OCI-LY7 (cell line): Measurements from ENCODE around the gene NEURL3. TPM values are rescaled to one million over a fixed set of nuclear protein-coding genes. Genes with fewer than 3 reads are reported as not detected.

ENCODE experiments used
- BruUV-seq: library from RNA; stranded (reverse); fragments of 400-500 nt; replicated peaks from 2 replicates; lab custom pipeline; 2021; lab: Mats Ljungman, UMichigan
- CTCF ChIA-PET: fragments of 300-600 bp; sonication (Branson Sonifier 250); formaldehyde crosslinking; loops from one replicate; lab custom pipeline; 2022; ENCODE audit warnings: antibody characterized with exemption; ENCODE audit not compliant: unreplicated experiment; lab: Charles Lee
- POLR2A ChIA-PET: fragments of 300-600 bp; sonication (Branson Sonifier 250); formaldehyde crosslinking; loops from one replicate; lab custom pipeline; 2022; ENCODE audit warnings: antibody characterized with exemption; lab: Charles Lee
- DNase-seq: peaks from one replicate; pipeline ENCODE4 v3.0.0-alpha.2; 2015; ENCODE audit warnings: low spot score
- H2AFZ ChIP-seq: fragments of 200-600 bp; sonication (generic), shearing (Covaris generic); 2 replicates; pipeline ENCODE4 v1.6.1; 2014; ENCODE audit warnings: mild to moderate bottlenecking, antibody characterized with exemption, low read length, moderate library complexity
- H3K27ac ChIP-seq: fragments of 200-600 bp; sonication (generic); 2 replicates; pipeline ENCODE4 v1.5.1; 2014; ENCODE audit warnings: mixed run types, low read depth, mild to moderate bottlenecking, moderate library complexity, low read length, inconsistent platforms; ENCODE audit not compliant: poor library complexity, severe bottlenecking
- H3K36me3 ChIP-seq: fragments of 200-600 bp; sonication (generic); 2 replicates; pipeline ENCODE4 v1.6.1; 2014; ENCODE audit warnings: mild to moderate bottlenecking, antibody characterized with exemption, low read length, moderate library complexity, mixed read lengths; ENCODE audit not compliant: insufficient read depth
- H3K4me1 ChIP-seq: fragments of 200-600 bp; sonication (generic); 2 replicates; pipeline ENCODE4 v1.5.1; 2014; ENCODE audit warnings: mild to moderate bottlenecking, low read length; ENCODE audit not compliant: insufficient read depth, poor library complexity, severe bottlenecking
- H3K4me2 ChIP-seq: fragments of 200-600 bp; sonication (generic); 2 replicates; pipeline ENCODE4 v1.6.1; 2014; ENCODE audit warnings: mild to moderate bottlenecking, low read length
- H3K4me3 ChIP-seq: fragments of 200-600 bp; sonication (generic); 2 replicates; pipeline ENCODE4 v1.5.1; 2014; ENCODE audit warnings: mild to moderate bottlenecking, low read depth, low read length; ENCODE audit not compliant: poor library complexity, severe bottlenecking
- H3K79me2 ChIP-seq: fragments of 200-600 bp; sonication (generic); 2 replicates; pipeline ENCODE4 v1.6.1; 2016; ENCODE audit warnings: low read depth, mild to moderate bottlenecking, low read length, moderate library complexity, mixed read lengths; ENCODE audit not compliant: insufficient read depth
- H3K9me2 ChIP-seq: fragments of 200-600 bp; sonication (generic); 2 replicates; pipeline ENCODE4 v1.6.1; 2016; ENCODE audit warnings: mild to moderate bottlenecking, low read length, mixed read lengths; ENCODE audit not compliant: insufficient read depth
- H3K9me3 ChIP-seq: fragments of 200-600 bp; sonication (generic); 2 replicates; pipeline ENCODE4 v1.6.1; 2014; ENCODE audit warnings: mild to moderate bottlenecking, mixed run types, low read length, mixed read lengths
- H4K20me1 ChIP-seq: fragments of 200-600 bp; sonication (generic); 2 replicates; pipeline ENCODE4 v1.6.1; 2014; ENCODE audit warnings: mild to moderate bottlenecking, antibody characterized with exemption, low read length, moderate library complexity, mixed read lengths; ENCODE audit not compliant: insufficient read depth
- EZH2phosphoT487 ChIP-seq: fragments of 200-600 bp; sonication (generic); IDR thresholded peaks from 2 replicates; pipeline ENCODE4 v1.6.1; 2018; ENCODE audit warnings: low read depth, borderline replicate concordance, mild to moderate bottlenecking, mixed run types, antibody characterized with exemption, low read length, moderate library complexity, mixed read lengths
- intact Hi-C: fragments of 100-400 bp; cut with micrococcal nuclease; formaldehyde crosslinking; loops from one replicate; pipeline ENCODE4 v1.10.0; 2022; ENCODE audit not compliant: unreplicated experiment
- total RNA-seq, 2 experiments: library from RNA; depleted of rRNA in 1 of 2; stranded (reverse); fragments of >200 nt in 1 of 2; shearing (Covaris generic) in 1 of 2; gene quantifications; 2 replicates each; pipeline ENCODE4 v1.2.3, GENCODE V29; 2014 to 2022
- TF ChIP-seq, protein P1 (sequence below): fragments of 200-600 bp; sonication (generic); conservative IDR thresholded peaks from 2 replicates; pipeline ENCODE4 v1.5.1; 2014; ENCODE audit warnings: mild to moderate bottlenecking, antibody characterized with exemption, low read length, moderate library complexity, mixed read lengths

Gene NEURL3
- total RNA-seq, 2 experiments from 2014 or later, result not detected

DNA sequence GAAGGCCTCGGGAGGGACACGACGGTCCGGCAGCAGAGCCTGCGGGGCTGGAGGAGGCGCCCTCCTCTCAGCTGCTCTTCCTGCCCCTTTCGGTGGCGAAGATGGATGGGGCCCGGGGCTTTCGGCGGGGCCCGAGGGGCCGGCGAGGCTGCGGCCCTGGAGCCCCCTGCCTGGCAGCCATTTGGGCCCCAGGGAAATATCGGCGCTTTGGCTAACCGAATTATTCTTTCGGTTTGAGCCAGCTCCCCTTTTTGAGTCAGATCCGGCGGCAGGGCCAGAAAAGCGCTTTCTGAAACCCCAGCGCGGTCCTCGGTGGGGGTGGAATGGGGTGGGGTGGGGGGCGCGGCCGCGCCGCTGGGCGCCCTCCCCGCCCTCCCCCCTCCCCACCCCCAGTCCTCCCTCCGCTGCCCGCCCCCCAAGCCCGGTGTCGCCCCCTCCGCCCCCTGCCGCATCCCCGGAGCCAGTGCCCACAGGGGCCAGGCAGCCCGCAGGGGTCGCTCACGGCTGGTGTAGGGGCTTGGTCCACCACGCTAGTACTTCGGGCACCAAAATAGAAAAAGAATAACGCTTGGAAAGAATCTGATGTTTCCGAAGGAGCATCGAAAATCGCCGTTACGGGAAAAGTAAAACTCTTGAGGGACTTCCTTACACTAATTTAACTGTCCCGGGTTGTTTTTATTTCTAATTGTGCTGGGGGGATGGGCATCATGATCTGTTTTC, 22.3 kb upstream of the NEURL3 start:
- H3K79me2 ChIP-seq, result no peaks in the 10 kb centered on the region
- no peaks in the 10 kb centered on the region for H3K9me3 ChIP-seq
- no peak overlapping the region for H3K4me3 ChIP-seq
- no peak for TF ChIP-seq EZH2phosphoT487
- TF ChIP-seq, protein P1, sequence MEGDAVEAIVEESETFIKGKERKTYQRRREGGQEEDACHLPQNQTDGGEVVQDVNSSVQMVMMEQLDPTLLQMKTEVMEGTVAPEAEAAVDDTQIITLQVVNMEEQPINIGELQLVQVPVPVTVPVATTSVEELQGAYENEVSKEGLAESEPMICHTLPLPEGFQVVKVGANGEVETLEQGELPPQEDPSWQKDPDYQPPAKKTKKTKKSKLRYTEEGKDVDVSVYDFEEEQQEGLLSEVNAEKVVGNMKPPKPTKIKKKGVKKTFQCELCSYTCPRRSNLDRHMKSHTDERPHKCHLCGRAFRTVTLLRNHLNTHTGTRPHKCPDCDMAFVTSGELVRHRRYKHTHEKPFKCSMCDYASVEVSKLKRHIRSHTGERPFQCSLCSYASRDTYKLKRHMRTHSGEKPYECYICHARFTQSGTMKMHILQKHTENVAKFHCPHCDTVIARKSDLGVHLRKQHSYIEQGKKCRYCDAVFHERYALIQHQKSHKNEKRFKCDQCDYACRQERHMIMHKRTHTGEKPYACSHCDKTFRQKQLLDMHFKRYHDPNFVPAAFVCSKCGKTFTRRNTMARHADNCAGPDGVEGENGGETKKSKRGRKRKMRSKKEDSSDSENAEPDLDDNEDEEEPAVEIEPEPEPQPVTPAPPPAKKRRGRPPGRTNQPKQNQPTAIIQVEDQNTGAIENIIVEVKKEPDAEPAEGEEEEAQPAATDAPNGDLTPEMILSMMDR, result no peak
- no peak overlapping the region for H2AFZ ChIP-seq
- POLR2A ChIA-PET, result no interaction called here
- no peak for DNase-seq
- no peaks in the 10 kb centered on the region for H3K9me2 ChIP-seq
- CTCF ChIA-PET, result no interaction called here
- H3K27ac ChIP-seq, result no peak overlapping the region
- H3K4me2 ChIP-seq, result no peak overlapping the region; the same call in 1 of the 2 replicates
- intact Hi-C loops, result no loop called here
- H3K36me3 ChIP-seq, result no peaks in the 10 kb centered on the region
- BruUV-seq, result no TSS peak
- peaks cover 5% of the 10 kb centered on the region for H3K4me1 ChIP-seq
- no peaks in the 10 kb centered on the region for H4K20me1 ChIP-seq

- H3K9me2 ChIP-seq, result no peaks in the 10 kb centered on the region
- ChIA-PET POLR2A (no interaction called here), CTCF (no interaction called here)
- TF ChIP-seq, protein P1, result no peak
- TF ChIP-seq EZH2phosphoT487, result no peak
- no peak overlapping the region for H3K27ac ChIP-seq
- H2AFZ ChIP-seq, result no peak overlapping the region
- DNase-seq, result no peak
- H3K9me3 ChIP-seq, result no peaks in the 10 kb centered on the region
- H3K4me2 ChIP-seq, result no peak overlapping the region
- no peaks in the 10 kb centered on the region for H3K36me3 ChIP-seq
- H3K4me1 ChIP-seq, result peaks cover 5% of the 10 kb centered on the region
- no TSS peak for BruUV-seq
- no peaks in the 10 kb centered on the region for H4K20me1 ChIP-seq
- no peak overlapping the region for H3K4me3 ChIP-seq
- no peaks in the 10 kb centered on the region for H3K79me2 ChIP-seq
- intact Hi-C loops, result no loop called here
Observed at GRCh38 chr2:96526615-96527285, 21.6 kb upstream of the NEURL3 start.

GRCh38 chr2:96526101-96526591, 21.0 kb upstream of the NEURL3 start:
- H3K9me2 ChIP-seq, result no peaks in the 10 kb centered on the region
- intact Hi-C loops, result no loop called here

More at GRCh38 chr2:96526101-96526591, 21.0 kb upstream of the NEURL3 start:
- CTCF ChIA-PET, result no interaction called here
- Histone ChIP-seq H2AFZ (no peak overlapping the region), H4K20me1 (no peaks in the 10 kb centered on the region), H3K9me3 (no peaks in the 10 kb centered on the region), H3K4me3 (no peak overlapping the region), H3K79me2 (no peaks in the 10 kb centered on the region), H3K4me1 (peaks cover 5% of the 10 kb centered on the region), H3K4me2 (no peak overlapping the region), H3K36me3 (no peaks in the 10 kb centered on the region), H3K27ac (no peak overlapping the region)
- TF ChIP-seq EZH2phosphoT487, result no peak
- TF ChIP-seq, protein P1, result no peak
- no TSS peak for BruUV-seq
- no peak for DNase-seq
- POLR2A ChIA-PET, result no interaction called here
